Right ventricle myocardium superior (tissue), 1 donor: ENCODE data around the gene NR2F6. TPM values are rescaled to one million over a fixed set of nuclear protein-coding genes. Genes with fewer than 3 reads are reported as not detected.
A peak's percentile ranks its signal among the peaks of the same experiment; 100 is the strongest.
"Not testable (repeated sequence)": the region's sequence is repeated elsewhere in the genome, so short reads cannot be mapped to it uniquely, and the experiment has no call there.

ENCODE experiments used
- ATAC-seq: fragments of 200-7000 bp; cut with Tn5 transposase; one replicate; pipeline ENCODE4 v1.9.1; 2020; ENCODE audit warnings: mild to moderate bottlenecking; ENCODE audit not compliant: poor library complexity
- DNase-seq: peaks from one replicate; pipeline ENCODE4 v3.0.0-alpha.2; 2020
- intact Hi-C: fragments of 100-400 bp; cut with DNase I; formaldehyde crosslinking; loops from one replicate; pipeline ENCODE4 v1.11.2; 2022
- total RNA-seq: library from RNA; stranded (reverse); fragmentation: NEBNext Ultra II Directional; extraction: Animal tissue kit (Norgen Biotek cat#: 25700); gene quantifications from one replicate; pipeline ENCODE4 v1.2.1, GENCODE V29; 2021
- donor health status: DM: no; HTN: yes; CAD: no; lungs with severe emphysema.

The NR2F6 gene
- total RNA-seq, 1 donor from 2014 or later = 77.3 TPM

DNA sequence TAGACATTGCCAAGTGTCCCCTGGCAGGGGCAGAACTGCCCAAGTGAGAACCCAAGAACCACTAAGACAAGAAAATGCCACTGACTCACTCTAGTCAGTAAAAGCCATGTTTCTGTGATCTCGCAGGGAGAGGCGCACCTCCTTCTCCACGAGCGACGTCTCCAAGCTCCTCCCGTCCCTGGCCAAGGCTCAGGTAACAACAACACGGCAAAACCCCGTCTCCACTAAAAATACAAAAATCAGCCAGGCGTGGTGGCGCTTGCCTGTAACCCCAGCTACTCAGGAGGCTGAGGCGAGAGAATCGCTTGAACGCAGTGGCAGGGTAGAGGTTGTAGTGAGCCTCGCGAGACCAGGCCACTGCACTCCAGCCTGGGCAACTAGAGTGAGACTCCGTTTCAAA is 48.1 kb downstream of the NR2F6 start:
- DNase-seq (no peak), ATAC-seq (no peak)
- intact Hi-C loops = no loop called here

DNA sequence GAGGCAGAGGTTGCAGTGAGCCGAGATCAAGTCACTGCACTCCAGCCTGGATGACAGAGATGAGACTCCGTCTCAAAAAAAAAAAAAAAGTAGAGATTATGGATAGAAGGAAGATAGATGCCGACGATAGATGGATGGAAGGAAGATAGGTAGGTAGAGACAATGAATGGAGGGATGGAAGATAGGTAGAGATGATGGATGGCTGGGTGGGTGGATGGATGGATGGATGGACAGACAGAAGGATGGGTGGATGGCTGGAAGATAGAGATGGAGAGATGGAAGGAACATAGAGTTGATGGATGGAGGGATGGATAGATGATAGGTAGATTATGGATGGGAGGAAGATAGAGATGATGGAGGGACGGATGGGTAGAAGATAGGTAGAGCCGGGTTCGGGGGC is 49.1 kb downstream of the NR2F6 start:
- ATAC-seq = no peak
- DNase-seq = no peak
- intact Hi-C loops = no loop called here

DNA sequence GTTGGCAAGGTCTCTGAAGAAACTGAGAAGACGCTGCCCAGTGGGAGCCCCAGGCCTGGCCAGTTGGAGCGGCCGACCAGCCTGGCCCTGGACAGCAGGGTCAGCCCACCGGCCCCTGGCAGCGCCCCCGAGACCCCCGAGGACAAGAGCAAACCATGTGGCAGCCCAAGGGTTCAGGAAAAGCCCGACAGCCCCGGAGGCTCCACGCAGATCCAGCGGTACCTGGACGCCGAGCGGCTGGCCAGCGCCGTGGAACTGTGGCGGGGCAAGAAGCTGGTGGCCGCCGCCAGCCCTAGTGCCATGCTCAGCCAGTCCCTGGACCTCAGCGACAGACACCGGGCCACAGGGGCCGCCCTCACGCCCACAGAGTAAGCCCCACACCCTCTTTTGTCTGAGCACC is 50.6 kb downstream of the NR2F6 start:
- no peak for ATAC-seq

DNA sequence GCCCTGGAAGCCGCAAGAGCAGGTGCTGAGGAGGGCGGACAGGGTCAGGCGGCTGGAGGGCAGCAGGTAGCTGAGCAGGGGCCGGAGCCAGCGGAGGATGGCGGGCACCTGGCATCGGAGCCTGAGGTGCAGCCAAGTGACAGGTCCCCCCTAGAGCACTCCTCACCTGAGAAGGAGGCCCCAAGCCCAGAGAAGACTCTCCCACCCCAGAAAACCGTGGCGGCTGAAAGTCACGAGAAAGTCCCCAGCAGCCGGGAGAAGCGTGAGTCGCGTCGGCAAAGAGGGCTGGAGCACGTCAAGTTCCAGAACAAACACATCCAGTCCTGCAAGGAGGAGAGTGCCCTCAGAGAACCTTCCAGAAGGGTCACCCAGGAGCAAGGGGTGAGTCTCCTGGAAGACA is 51.1 kb downstream of the NR2F6 start:
- no peak for DNase-seq
- no peak for ATAC-seq
- intact Hi-C loops = no loop called here

More for the DNA sequence above, 50.6 kb downstream of the NR2F6 start:
- intact Hi-C loops = no loop called here
- no peak for DNase-seq

DNA sequence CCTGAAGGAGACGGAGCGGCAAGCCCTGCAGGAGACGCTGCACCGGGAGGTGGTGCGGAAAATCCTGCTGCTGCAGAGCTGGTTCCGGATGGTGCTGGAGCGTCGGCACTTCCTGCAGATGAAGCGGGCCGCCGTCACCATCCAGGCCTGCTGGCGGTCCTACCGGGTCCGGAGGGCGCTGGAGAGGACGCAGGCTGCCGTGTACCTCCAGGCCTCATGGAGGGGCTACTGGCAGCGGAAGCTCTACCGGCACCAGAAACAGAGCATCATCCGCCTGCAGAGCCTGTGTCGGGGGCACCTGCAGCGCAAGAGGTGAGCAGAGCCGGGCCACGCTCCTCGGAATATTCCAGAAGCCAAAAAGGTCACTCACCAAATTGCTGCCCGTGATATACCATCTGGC is 53.0 kb downstream of the NR2F6 start:
- intact Hi-C loops = no loop called here
- DNase-seq (no peak), ATAC-seq (no peak)

DNA sequence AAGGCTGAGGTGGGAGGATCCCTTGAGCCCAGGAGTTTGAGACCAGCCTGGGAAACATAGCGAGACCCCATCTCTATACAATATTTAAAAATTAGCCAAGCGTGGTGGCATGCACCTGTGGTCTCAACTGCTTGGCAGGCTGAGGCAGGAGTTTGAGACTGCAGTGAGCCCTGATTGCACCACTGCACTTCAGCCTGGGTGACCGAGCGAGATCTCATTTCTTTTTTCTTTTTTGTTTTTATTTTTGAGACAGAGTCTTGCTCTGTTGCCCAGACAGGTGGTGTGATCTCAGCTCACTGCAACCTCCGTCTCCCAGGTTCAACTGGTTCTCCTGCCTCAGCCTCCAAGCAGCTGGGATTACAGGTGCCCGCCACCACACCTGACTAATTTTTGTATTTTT is 54.0 kb downstream of the NR2F6 start:
- intact Hi-C loops, ATAC-seq, DNase-seq: not testable (repeated sequence)

DNA sequence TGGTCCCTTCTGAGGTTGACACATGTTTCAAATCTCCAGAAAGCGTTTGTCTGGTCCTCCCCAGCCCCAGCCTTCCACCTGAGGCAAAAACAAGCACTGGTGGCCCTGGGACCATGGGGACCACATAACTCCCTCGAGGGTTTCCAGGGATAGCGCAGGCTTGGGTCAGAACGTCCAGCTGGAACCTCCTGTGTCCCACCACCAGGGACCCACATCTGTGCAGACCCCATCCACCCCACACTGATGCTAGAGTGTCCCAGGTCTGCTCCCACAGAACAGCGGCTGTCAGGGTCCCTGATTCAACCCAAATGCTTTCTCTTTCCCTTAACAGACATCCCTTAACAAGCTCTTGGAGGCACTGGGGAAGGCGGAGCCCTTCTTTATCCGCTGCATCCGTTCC is 60.1 kb downstream of the NR2F6 start:
- DNase-seq (no peak), ATAC-seq (no peak)
- intact Hi-C loops = no loop called here

DNA sequence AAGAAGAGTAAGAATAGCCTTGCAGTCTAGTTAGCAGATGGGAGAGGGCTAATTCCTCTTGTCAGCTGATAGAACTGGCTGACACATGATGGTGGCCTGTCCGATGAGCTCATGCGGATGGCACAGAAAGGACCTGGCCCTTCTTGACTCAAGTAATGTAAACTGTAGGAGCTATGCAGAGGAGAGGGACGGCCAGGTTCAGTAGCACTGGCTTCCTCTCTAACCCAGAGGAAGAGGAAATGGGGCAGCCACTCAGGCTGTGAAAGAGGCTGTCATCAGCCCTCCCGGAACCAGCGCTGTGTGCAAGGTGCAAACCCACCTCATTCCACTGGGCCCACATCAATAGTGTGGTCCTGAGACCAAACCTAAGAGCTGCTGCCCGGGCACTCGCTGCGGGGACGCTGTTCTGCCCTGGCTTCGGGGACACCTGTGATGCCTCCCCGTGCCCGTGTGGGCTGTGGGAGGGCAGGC is 61.3 kb downstream of the NR2F6 start:
- intact Hi-C loops = no loop called here
- ATAC-seq = peak; percentile 41
- DNase-seq = no peak

DNA sequence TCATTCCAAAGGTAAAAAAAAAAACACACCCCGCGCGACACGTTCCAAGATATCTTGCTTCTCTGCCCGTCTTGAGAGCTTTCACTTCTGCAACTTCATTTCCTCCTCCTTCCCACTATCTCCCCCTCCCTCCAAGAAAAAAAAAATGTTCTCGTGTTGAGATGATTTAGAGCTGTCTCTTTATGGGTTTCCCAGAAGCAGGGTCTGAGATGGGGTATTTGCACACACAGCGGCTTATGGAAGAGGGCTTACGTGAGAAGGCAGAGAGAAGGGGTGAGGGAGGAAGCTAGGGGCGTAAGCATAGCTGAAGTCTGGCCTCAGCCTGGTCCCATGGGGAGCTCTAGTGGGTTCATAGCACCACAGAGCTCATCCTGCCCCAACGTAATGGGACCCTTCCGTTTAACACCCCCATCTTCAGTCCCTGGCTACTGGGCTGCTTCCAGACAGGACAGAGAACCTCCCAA is 61.8 kb downstream of the NR2F6 start:
- ATAC-seq = no peak
- no peak for DNase-seq
- intact Hi-C loops = no loop called here

DNA sequence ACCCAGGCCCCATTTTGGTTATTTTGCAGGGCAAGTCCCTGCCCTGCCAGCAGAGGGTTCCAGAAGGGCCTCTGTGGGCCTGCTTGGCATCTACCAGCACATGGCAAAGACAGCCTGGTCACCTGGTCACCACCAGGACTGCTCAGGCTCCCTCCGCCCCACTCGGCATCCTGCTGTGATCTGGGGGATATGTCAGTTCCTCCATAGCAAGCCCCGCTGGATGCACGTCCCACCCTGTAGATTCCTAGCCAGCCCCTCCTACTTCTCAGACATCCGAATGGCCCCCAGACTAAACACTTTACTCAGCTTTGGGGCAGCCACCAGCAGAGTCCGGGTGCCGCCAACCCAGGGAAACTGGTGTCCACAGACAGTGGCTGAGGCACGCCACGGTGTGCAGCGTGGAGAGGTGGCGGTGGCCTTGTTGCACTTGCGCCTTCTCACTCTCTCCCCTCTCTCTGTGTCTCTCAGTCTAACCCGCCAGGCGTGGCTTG is 62.4 kb downstream of the NR2F6 start:
- intact Hi-C loops = no loop called here
- DNase-seq (no peak), ATAC-seq (no peak)

Other genes starting within 250 kb of the NR2F6 start
- gene CPAMD8, start 219.1 kb downstream of the NR2F6 start, total RNA-seq = 14.1 TPM
- gene HAUS8, start 170.5 kb downstream of the NR2F6 start, total RNA-seq = 4.5 TPM
- 32.4 TPM for gene MYO9B, start 170.1 kb downstream of the NR2F6 start, total RNA-seq
- 30.7 TPM for gene USE1, start 30.6 kb downstream of the NR2F6 start, total RNA-seq
- gene OCEL1, start 19.7 kb downstream of the NR2F6 start, total RNA-seq = 22.4 TPM
- gene USHBP1, start 18.8 kb upstream of the NR2F6 start, total RNA-seq = 7.9 TPM
- 77.9 TPM for gene BABAM1, start 21.5 kb upstream of the NR2F6 start, total RNA-seq
- gene ANKLE1, start 36.0 kb upstream of the NR2F6 start, total RNA-seq = 0.13 TPM
- 12.2 TPM for gene ABHD8, start 57.5 kb upstream of the NR2F6 start, total RNA-seq
- 224 TPM for gene MRPL34, start 60.0 kb upstream of the NR2F6 start, total RNA-seq
- gene DDA1, start 63.6 kb upstream of the NR2F6 start, total RNA-seq = 27.4 TPM
- gene ANO8, start 88.9 kb upstream of the NR2F6 start, total RNA-seq = 8.3 TPM
- gene GTPBP3, start 91.6 kb upstream of the NR2F6 start, total RNA-seq = 9.3 TPM
- 18.1 TPM for gene PLVAP, start 131.4 kb upstream of the NR2F6 start, total RNA-seq
- gene CCDC194, start 148.3 kb upstream of the NR2F6 start, total RNA-seq = not detected
- 46.5 TPM for gene BST2, start 159.7 kb upstream of the NR2F6 start, total RNA-seq
- 20.3 TPM for gene MVB12A, start 174.1 kb upstream of the NR2F6 start, total RNA-seq
- gene TMEM221, start 202.7 kb upstream of the NR2F6 start, total RNA-seq = 0.11 TPM
- 0.24 TPM for gene NXNL1, start 215.0 kb upstream of the NR2F6 start, total RNA-seq
- gene SLC27A1, start 224.6 kb upstream of the NR2F6 start, total RNA-seq = 64.2 TPM